CD4-positive, alpha-beta memory T cell (primary cell): Measurements from ENCODE around the gene TRIM3. TPM values are rescaled to one million over a fixed set of nuclear protein-coding genes. Genes with fewer than 3 reads are reported as not detected.

Experiments
- CTCF ChIA-PET: fragments of 350-600 bp; sonication (Branson Sonifier 250); formaldehyde crosslinking; loops from one replicate; lab custom pipeline; 2021; ENCODE audit warnings: inconsistent platforms; ENCODE audit not compliant: partially characterized antibody; lab: Charles Lee
- POLR2A ChIA-PET: fragments of 350-600 bp; sonication (Branson Sonifier 250); formaldehyde crosslinking; loops from one replicate; lab custom pipeline; 2021; ENCODE audit not compliant: partially characterized antibody; lab: Charles Lee
- DNase-seq, 5 donors: peaks; one replicate each; pipeline versions ENCODE4 v3.0.0 to v3.0.0-alpha.2; 2020 to 2022; ENCODE audit warnings: mixed read lengths in 1 of 5
- H3K27ac ChIP-seq: one replicate; pipeline ENCODE4 v1.7.0; 2013; ENCODE audit warnings: low read depth, low read length
- H3K27me3 ChIP-seq: 2 replicates; pipeline ENCODE4 v1.7.0; 2013; ENCODE audit warnings: mild to moderate bottlenecking, low read length, moderate library complexity; ENCODE audit not compliant: insufficient read depth
- H3K36me3 ChIP-seq: 2 replicates; pipeline ENCODE4 v1.7.0; 2013; ENCODE audit warnings: mild to moderate bottlenecking, low read length, moderate library complexity; ENCODE audit not compliant: insufficient read depth
- H3K4me1 ChIP-seq: 2 replicates; pipeline ENCODE4 v1.7.0; 2013; ENCODE audit warnings: mild to moderate bottlenecking, low read length, moderate library complexity; ENCODE audit not compliant: insufficient read depth
- H3K4me3 ChIP-seq, 2 donors: one replicate each; pipeline ENCODE4 v1.7.0; 2013; ENCODE audit warnings: low read length in 2 of 2, mild to moderate bottlenecking in 1 of 2
- H3K9me3 ChIP-seq, 2 donors: one replicate each; pipeline ENCODE4 v1.7.0; 2013; ENCODE audit warnings: low read length in 2 of 2, control low read depth in 1 of 2; ENCODE audit not compliant: control insufficient read depth in 1 of 2
- H3K27ac Mint-ChIP-seq, 7 donors: one replicate each; pipeline ENCODE4 v1.8.0; 2020 to 2021; ENCODE audit warnings: mixed read lengths in 7 of 7, mild to moderate bottlenecking in 6 of 7, inconsistent platforms in 3 of 7, moderate library complexity in 3 of 7
- H3K27me3 Mint-ChIP-seq, 2 donors: one replicate each; pipeline ENCODE4 v1.8.0; 2020 to 2021; ENCODE audit warnings: mixed read lengths in 2 of 2
- H3K36me3 Mint-ChIP-seq, 2 donors: one replicate each; pipeline ENCODE4 v1.8.0; 2020 to 2021; ENCODE audit warnings: mixed read lengths in 2 of 2, inconsistent platforms in 1 of 2, mild to moderate bottlenecking in 1 of 2
- H3K4me1 Mint-ChIP-seq, 4 donors: one replicate each; pipeline ENCODE4 v1.8.0; 2020 to 2021; ENCODE audit warnings: mixed read lengths in 4 of 4, mild to moderate bottlenecking in 1 of 4
- H3K4me3 Mint-ChIP-seq, 8 donors: one replicate each; pipeline ENCODE4 v1.8.0; 2020 to 2021; ENCODE audit warnings: mixed read lengths in 8 of 8, mild to moderate bottlenecking in 7 of 8, moderate library complexity in 6 of 8, inconsistent platforms in 3 of 8
- H3K9me3 Mint-ChIP-seq, 8 donors: one replicate each; pipeline ENCODE4 v1.8.0; 2020 to 2021; ENCODE audit warnings: mixed read lengths in 8 of 8, mild to moderate bottlenecking in 5 of 8, inconsistent platforms in 3 of 8, moderate library complexity in 1 of 8
- intact Hi-C: fragments of 100-400 bp; cut with micrococcal nuclease; formaldehyde crosslinking; loops from one replicate; pipeline ENCODE4 v1.15.1; 2023
- polyA plus RNA-seq, 2 donors: library from polyadenylated mRNA; unstranded; fragments of 300-500 nt; fragmentation: Illumina TruSeq; gene quantifications; one replicate each; pipeline ENCODE4 v1.2.3, GENCODE V29; 2021
- total RNA-seq, 2 experiments: library from RNA; stranded (reverse); gene quantifications; one replicate each; pipeline ENCODE4 v1.2.3, GENCODE V29; 2021

The TRIM3 gene
- total and polyA plus RNA-seq, 4 experiments from 2014 or later, result 1.2 to 23.1 (median 13.2) TPM

DNA sequence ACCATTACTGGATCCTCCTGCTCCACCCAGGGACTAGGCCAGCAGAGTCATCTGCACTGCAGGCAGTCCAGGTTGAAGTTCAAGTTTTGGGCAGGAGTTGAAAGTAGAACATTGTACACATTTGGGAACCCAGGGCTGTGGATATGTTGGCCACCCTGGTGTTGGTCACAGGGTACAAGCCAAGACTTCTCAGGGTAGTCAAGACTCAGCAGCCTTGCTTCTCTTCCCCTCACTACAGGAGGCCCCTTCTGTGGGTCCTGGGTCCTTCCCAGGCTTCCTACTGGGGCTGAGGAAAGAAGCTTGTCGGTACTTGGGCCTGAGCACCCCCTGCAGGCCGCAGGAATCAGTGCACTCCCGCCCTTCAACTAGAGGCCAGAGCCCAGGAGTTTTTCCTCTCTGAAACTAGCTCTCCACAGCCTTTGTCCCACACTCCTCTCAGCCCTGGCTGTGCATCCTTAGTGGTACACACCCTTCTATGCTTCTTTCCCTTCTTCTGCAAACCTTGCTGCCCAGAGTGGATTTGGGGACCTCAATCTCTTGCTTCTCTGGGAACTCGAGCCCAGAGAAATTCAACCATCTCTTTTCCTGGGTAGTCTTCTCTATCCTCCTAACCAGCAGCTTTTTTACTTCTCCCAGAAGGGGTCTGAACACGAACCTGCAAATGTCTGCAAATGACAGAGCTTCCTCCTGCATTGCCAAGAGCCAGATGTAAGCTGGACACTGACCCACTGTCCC lies 30.3 kb downstream of the TRIM3 start:
- H3K4me3 Mint-ChIP-seq, result no peak overlapping the region
- intact Hi-C loops, result loop anchor here (1.0 to 10.0 kb wide), 4 partner anchors 41 to 189 kb away; partner anchors contain the start of gene CCKBR
- H3K27ac Mint-ChIP-seq, result no peak overlapping the region
- CTCF ChIA-PET, result interaction anchor here (0.9 to 17.0 kb wide), 41 partner anchors 9 to 315 kb away, joined by 3 to 1014 read pairs (median 5); partner anchors contain the start of genes APBB1, ARFIP2, DNHD1 and SMPD1
- H3K27me3 Mint-ChIP-seq, result no peaks in the 10 kb centered on the region
- no peaks in the 10 kb centered on the region for H3K36me3 Mint-ChIP-seq
- no peaks in the 10 kb centered on the region for H3K9me3 ChIP-seq
- POLR2A ChIA-PET, result interaction anchor here (0.8 to 3.2 kb wide), 9 partner anchors 24 to 80 kb away, joined by 3 to 50 read pairs (median 4); partner anchors contain the start of genes APBB1 and SMPD1
- H3K4me3 ChIP-seq, result no peak overlapping the region
- no peaks in the 10 kb centered on the region for H3K9me3 Mint-ChIP-seq
- H3K27ac ChIP-seq, result no peak overlapping the region
- peak; percentile 53 to 58 (median 57) for DNase-seq
- no peaks in the 10 kb centered on the region for H3K27me3 ChIP-seq
- H3K4me1 Mint-ChIP-seq, result no peaks in the 10 kb centered on the region
- no peaks in the 10 kb centered on the region for H3K36me3 ChIP-seq
- H3K4me1 ChIP-seq, result peaks cover 18% of the 10 kb centered on the region

DNA sequence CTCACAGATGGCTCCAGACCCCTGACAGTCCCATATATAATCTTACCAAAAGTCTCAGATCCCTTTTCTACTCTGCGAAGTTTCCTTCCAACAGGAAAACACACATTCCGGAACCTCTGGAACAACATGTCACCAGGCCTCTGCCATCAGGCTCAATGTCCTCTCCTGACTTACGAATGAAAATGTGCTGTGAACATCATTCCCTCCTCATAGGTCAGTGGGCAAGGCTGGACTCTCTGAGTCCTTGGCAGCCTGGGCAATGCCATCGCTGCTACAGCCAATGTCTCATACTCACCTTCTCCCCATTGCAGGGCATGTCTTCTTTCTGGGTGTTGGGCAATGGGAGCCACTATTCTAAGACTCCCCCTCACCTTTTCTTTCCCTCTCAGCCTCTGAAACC lies 31.3 kb downstream of the TRIM3 start:
- no peak overlapping the region for H3K27ac Mint-ChIP-seq
- CTCF ChIA-PET, result interaction anchor here (0.6 to 17.0 kb wide), 15 partner anchors 8 to 79 kb away, joined by 3 to 1014 read pairs (median 17); partner anchors contain the start of genes APBB1, ARFIP2, SMPD1 and TIMM10B
- no peaks in the 10 kb centered on the region for H3K36me3 ChIP-seq

DNA sequence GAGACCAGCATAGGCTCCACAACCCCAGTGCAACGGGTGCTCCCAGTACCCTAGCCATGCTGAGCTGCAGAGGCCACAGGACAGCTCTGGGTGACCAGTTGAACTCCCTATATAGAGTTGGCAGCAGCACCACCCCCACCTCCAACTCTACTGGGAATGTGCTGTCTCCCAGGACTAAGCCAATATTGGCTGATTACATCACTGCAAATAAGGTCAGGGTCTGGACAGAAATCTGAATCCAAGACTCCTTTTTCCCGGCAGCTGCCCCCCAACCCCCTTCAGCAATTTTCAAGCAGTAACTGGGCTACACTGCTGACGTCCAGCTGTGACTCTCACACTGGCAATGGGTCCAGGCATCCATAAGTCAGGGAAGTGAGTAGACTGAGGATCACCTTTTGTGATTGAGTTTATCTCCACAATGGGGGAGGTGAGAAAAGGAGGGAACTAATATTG lies 32.8 kb downstream of the TRIM3 start, which contains the start of gene HPX:
HPX (minus strand) TSS at position 82 of the 453 bp plus-strand sequence; CDS start at position 58, 24 bp downstream.
- intact Hi-C loops, result loop anchor here (10.0 kb wide), 1 partner anchor 186 kb away; the partner anchor contains the start of gene CCKBR
- Mint-ChIP-seq H3K9me3 (no peaks in the 10 kb centered on the region), H3K36me3 (no peaks in the 10 kb centered on the region), H3K27ac (no peak within 1 kb of the TSS), H3K27me3 (no peaks in the 10 kb centered on the region), H3K4me3 (no peak within 1 kb of the TSS), H3K4me1 (no peaks in the 10 kb centered on the region)
- no peaks in the 10 kb centered on the region for H3K36me3 ChIP-seq
- POLR2A ChIA-PET, result interaction anchor here (1.5 kb wide), 1 partner anchor 62 kb away, joined by 5 read pairs; no protein-coding TSS in a partner anchor
- H3K4me3 ChIP-seq, result no peak within 1 kb of the TSS
- H3K27ac ChIP-seq, result no peak within 1 kb of the TSS
- CTCF ChIA-PET, result interaction anchor here (0.8 to 17.0 kb wide), 12 partner anchors 11 to 264 kb away, joined by 3 to 1014 read pairs (median 4); partner anchors contain the start of genes APBB1 and SMPD1
- no peak for DNase-seq
- no peaks in the 10 kb centered on the region for H3K9me3 ChIP-seq
- no peaks in the 10 kb centered on the region for H3K27me3 ChIP-seq
- peaks cover 34% of the 10 kb centered on the region for H3K4me1 ChIP-seq

More for the DNA sequence above, 31.3 kb downstream of the TRIM3 start:
- no peaks in the 10 kb centered on the region for H3K4me1 Mint-ChIP-seq
- POLR2A ChIA-PET, result interaction anchor here (2.5 to 3.2 kb wide), 2 partner anchors 40 to 63 kb away, joined by 8 to 50 read pairs; no protein-coding TSS in a partner anchor
- H3K4me3 ChIP-seq, result no peak overlapping the region
- DNase-seq, result no peak
- H3K36me3 Mint-ChIP-seq, result no peaks in the 10 kb centered on the region
- no peaks in the 10 kb centered on the region for H3K9me3 ChIP-seq
- H3K27ac ChIP-seq, result no peak overlapping the region
- no peaks in the 10 kb centered on the region for H3K27me3 Mint-ChIP-seq
- peaks cover 28% of the 10 kb centered on the region for H3K4me1 ChIP-seq
- no peaks in the 10 kb centered on the region for H3K27me3 ChIP-seq
- no peak overlapping the region for H3K4me3 Mint-ChIP-seq
- intact Hi-C loops, result loop anchor here (10.0 kb wide), 1 partner anchor 188 kb away; the partner anchor contains the start of gene CCKBR
- H3K9me3 Mint-ChIP-seq, result no peaks in the 10 kb centered on the region

DNA sequence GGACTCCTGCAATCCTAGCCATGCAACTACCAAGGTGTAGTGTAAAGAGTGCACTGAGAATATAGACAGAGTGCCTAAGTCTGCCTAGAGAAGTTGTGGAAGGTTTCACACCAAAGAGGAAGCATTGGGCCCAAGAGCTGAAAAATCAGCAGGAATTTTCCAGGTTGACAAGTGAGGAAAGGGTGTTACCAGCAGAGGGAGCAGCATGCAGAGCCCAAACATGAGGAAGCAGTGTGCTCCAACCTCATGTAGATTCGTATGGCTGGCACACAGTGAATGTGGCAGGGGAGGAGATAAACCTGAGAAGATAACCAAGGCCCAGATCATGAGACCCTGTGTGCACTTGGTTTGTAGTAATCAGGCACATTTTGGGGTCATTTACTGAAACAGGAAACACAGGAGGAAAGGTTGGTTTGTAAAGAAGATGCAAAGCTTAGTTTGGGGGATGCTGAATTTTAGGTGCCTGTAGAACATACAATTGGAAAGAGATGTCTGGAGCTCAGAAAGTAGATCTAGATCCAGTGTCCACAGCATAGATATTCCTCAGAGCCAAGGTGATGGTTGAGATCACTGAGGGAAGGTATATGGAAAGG lies 34.7 kb downstream of the TRIM3 start:
- Histone ChIP-seq H3K27me3 (no peaks in the 10 kb centered on the region), H3K27ac (no peak overlapping the region), H3K36me3 (no peaks in the 10 kb centered on the region), H3K4me3 (no peak overlapping the region), H3K4me1 (peaks cover 34% of the 10 kb centered on the region), H3K9me3 (no peaks in the 10 kb centered on the region)
- Mint-ChIP-seq H3K36me3 (no peaks in the 10 kb centered on the region), H3K9me3 (no peaks in the 10 kb centered on the region), H3K27ac (no peak overlapping the region), H3K4me3 (no peak overlapping the region), H3K27me3 (no peaks in the 10 kb centered on the region), H3K4me1 (no peaks in the 10 kb centered on the region)
- DNase-seq, result peak in 4 of 5 donors; percentile 28 to 35 (median 29)
- ChIA-PET POLR2A (interaction anchor here (1.1 to 2.5 kb wide), 5 partner anchors 20 to 60 kb away, joined by 4 to 12 read pairs (median 7); partner anchors contain the start of genes APBB1 and SMPD1), CTCF (interaction anchor here (0.7 to 17.0 kb wide), 16 partner anchors 9 to 290 kb away, joined by 3 to 1014 read pairs (median 4); partner anchors contain the start of genes APBB1 and SMPD1)
- intact Hi-C loops, result loop anchor here (1.0 to 5.0 kb wide), 5 partner anchors 20 to 318 kb away; partner anchors contain the start of genes APBB1, ARFIP2 and TIMM10B

DNA sequence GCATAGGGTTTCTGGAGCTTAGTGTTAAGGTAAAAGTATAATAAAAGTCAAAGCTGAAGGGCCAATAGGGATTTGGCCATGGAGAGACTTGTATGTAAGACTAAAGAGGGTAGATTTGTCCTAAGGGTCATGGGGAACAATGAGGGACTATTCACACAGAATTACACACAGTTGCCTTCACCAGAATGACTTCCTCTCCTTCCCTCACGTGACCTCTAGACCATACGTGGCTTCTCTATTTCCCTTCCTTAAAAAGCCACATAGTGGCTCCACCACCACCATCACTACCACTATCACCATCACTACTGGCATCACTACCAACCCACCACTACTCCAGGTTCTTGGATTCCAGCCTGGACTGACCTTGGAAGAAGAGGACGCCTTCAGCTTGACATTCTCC lies 35.7 kb downstream of the TRIM3 start:
- ChIA-PET POLR2A (interaction anchor here (0.8 to 2.5 kb wide), 9 partner anchors 19 to 59 kb away, joined by 3 to 12 read pairs (median 4); partner anchors contain the start of genes APBB1, SMPD1 and TIMM10B), CTCF (interaction anchor here (1.0 to 17.0 kb wide), 11 partner anchors 8 to 317 kb away, joined by 3 to 1014 read pairs (median 6); partner anchors contain the start of genes APBB1 and SMPD1)
- H3K9me3 Mint-ChIP-seq, result no peaks in the 10 kb centered on the region
- H3K36me3 Mint-ChIP-seq, result no peaks in the 10 kb centered on the region
- intact Hi-C loops, result loop anchor here (2.0 to 5.0 kb wide), 3 partner anchors 19 to 319 kb away; partner anchors contain the start of genes APBB1, ARFIP2 and TIMM10B
- H3K9me3 ChIP-seq, result no peaks in the 10 kb centered on the region
- H3K36me3 ChIP-seq, result no peaks in the 10 kb centered on the region
- no peak overlapping the region for H3K27ac ChIP-seq
- H3K27ac Mint-ChIP-seq, result no peak overlapping the region
- no peaks in the 10 kb centered on the region for H3K27me3 ChIP-seq
- H3K4me3 Mint-ChIP-seq, result no peak overlapping the region
- no peaks in the 10 kb centered on the region for H3K27me3 Mint-ChIP-seq
- peaks cover 29% of the 10 kb centered on the region for H3K4me1 ChIP-seq
- H3K4me3 ChIP-seq, result no peak overlapping the region
- peak in 1 of 5 donors; percentile 11 for DNase-seq
- H3K4me1 Mint-ChIP-seq, result no peaks in the 10 kb centered on the region

DNA sequence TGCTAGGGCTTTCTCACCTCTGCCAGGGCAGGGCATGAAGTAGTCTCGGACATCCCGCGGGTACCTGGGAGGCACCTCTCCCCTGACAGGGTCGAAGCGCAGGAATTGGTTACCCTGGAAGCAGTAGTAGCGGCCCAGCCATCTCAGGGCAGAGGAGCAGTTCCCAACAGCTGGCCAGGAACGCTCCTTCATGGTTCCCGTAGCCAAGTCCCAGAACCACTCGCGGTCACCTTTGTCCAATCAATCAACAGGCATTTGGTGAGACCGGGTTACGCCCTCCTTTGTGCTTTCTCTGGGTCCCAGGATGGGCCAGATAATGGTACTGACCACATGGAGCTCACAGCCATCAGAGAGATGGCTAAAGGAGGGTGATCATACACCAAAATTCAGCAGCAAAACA lies 36.3 kb downstream of the TRIM3 start:
- no peak overlapping the region for H3K27ac ChIP-seq
- no peak for DNase-seq
- H3K4me3 ChIP-seq, result no peak overlapping the region
- peaks cover 29% of the 10 kb centered on the region for H3K4me1 ChIP-seq
- no peaks in the 10 kb centered on the region for H3K4me1 Mint-ChIP-seq
- POLR2A ChIA-PET, result interaction anchor here (0.8 to 2.5 kb wide), 8 partner anchors 18 to 59 kb away, joined by 3 to 12 read pairs (median 4); partner anchors contain the start of genes APBB1, SMPD1 and TIMM10B
- H3K36me3 Mint-ChIP-seq, result no peaks in the 10 kb centered on the region
- no peaks in the 10 kb centered on the region for H3K9me3 Mint-ChIP-seq
- no peak overlapping the region for H3K4me3 Mint-ChIP-seq
- no peaks in the 10 kb centered on the region for H3K27me3 ChIP-seq
- intact Hi-C loops, result loop anchor here (5.0 kb wide), 1 partner anchor 45 kb away; the partner anchor contains the start of genes ARFIP2 and TIMM10B
- H3K27me3 Mint-ChIP-seq, result no peaks in the 10 kb centered on the region
- H3K9me3 ChIP-seq, result no peaks in the 10 kb centered on the region
- H3K36me3 ChIP-seq, result no peaks in the 10 kb centered on the region
- H3K27ac Mint-ChIP-seq, result no peak overlapping the region
- CTCF ChIA-PET, result interaction anchor here (1.0 to 17.0 kb wide), 7 partner anchors 11 to 317 kb away, joined by 3 to 1014 read pairs (median 6); partner anchors contain the start of gene SMPD1
